GM23338 (cell line): ENCODE measurements around the gene C20orf141. TPM values are rescaled to one million over a fixed set of nuclear protein-coding genes. Genes with fewer than 3 reads are reported as not detected.

ENCODE experiments used
- ATAC-seq: fragments of 200-7000 bp; cut with Tn5 transposase; 3 replicates; pipeline ENCODE4 v1.9.1; 2020
- DNase-seq: peaks from one replicate; pipeline ENCODE4 v3.0.0-alpha.2; 2015; ENCODE audit warnings: low spot score
- H2AFZ ChIP-seq: fragments of 200-600 bp; sonication (generic); 2 replicates; pipeline ENCODE4 v1.8.0; 2016; ENCODE audit warnings: antibody characterized with exemption, mild to moderate bottlenecking, moderate library complexity
- H3F3A ChIP-seq: fragments of 200-600 bp; sonication (generic); replicated peaks from 2 replicates; pipeline ENCODE4 v1.8.0; 2017; ENCODE audit warnings: antibody characterized with exemption, mixed run types, low read depth
- H3K27ac ChIP-seq: fragments of 200-600 bp; sonication (generic); 2 replicates; pipeline ENCODE4 v1.6.1; 2016; ENCODE audit warnings: low read depth
- H3K27me3 ChIP-seq: fragments of 200-600 bp; sonication (generic); 2 replicates; pipeline ENCODE4 v1.8.0; 2016; ENCODE audit warnings: mild to moderate bottlenecking, mixed run types, moderate library complexity; ENCODE audit not compliant: insufficient read depth
- H3K36me3 ChIP-seq: fragments of 200-600 bp; sonication (generic); 2 replicates; pipeline ENCODE4 v1.8.0; 2016; ENCODE audit warnings: mild to moderate bottlenecking; ENCODE audit not compliant: insufficient read depth
- H3K4me1 ChIP-seq: fragments of 200-600 bp; sonication (generic); 2 replicates; pipeline ENCODE4 v1.8.0; 2016; ENCODE audit warnings: mild to moderate bottlenecking, moderate library complexity; ENCODE audit not compliant: insufficient read depth
- H3K4me2 ChIP-seq: fragments of 200-600 bp; sonication (generic); 2 replicates; pipeline ENCODE4 v1.7.1; 2017; ENCODE audit warnings: mixed run types
- H3K4me3 ChIP-seq: fragments of 200-600 bp; sonication (generic); 2 replicates; pipeline ENCODE4 v1.6.1; 2016; ENCODE audit warnings: mixed run types
- H3K79me2 ChIP-seq: fragments of 200-600 bp; sonication (generic); replicated peaks from 2 replicates; pipeline ENCODE4 v1.8.0; 2017; ENCODE audit warnings: mild to moderate bottlenecking; ENCODE audit not compliant: insufficient read depth
- H3K9me2 ChIP-seq: fragments of 200-600 bp; sonication (generic); 2 replicates; pipeline ENCODE4 v1.8.0; 2017; ENCODE audit not compliant: insufficient read depth
- H4K20me1 ChIP-seq: fragments of 200-600 bp; sonication (generic); replicated peaks from 2 replicates; pipeline ENCODE4 v1.8.0; 2017; ENCODE audit warnings: mild to moderate bottlenecking; ENCODE audit not compliant: insufficient read depth
- H3K27ac Mint-ChIP-seq: 2 replicates; pipeline ENCODE4 v1.8.0; 2020; ENCODE audit warnings: inconsistent platforms, mild to moderate bottlenecking, moderate library complexity, mixed read lengths
- H3K27me3 Mint-ChIP-seq: 3 replicates; pipeline ENCODE4 v1.8.0; 2022; ENCODE audit warnings: low read depth, mild to moderate bottlenecking, moderate library complexity, mixed read lengths, inconsistent platforms; ENCODE audit not compliant: insufficient read depth, poor library complexity
- H3K36me3 Mint-ChIP-seq: 3 replicates; pipeline ENCODE4 v1.8.0; 2021; ENCODE audit warnings: low read depth, mild to moderate bottlenecking, inconsistent platforms, moderate library complexity, mixed read lengths
- H3K4me1 Mint-ChIP-seq: 3 replicates; pipeline ENCODE4 v1.8.0; 2020; ENCODE audit warnings: mild to moderate bottlenecking, inconsistent platforms, mixed read lengths
- H3K4me3 Mint-ChIP-seq: 3 replicates; pipeline ENCODE4 v1.8.0; 2021; ENCODE audit warnings: moderate library complexity, mild to moderate bottlenecking, inconsistent platforms, mixed read lengths
- H3K9me3 Mint-ChIP-seq: 3 replicates; pipeline ENCODE4 v1.8.0; 2020; ENCODE audit warnings: moderate library complexity, mild to moderate bottlenecking, inconsistent platforms, mixed read lengths
- CREB1 ChIP-seq: fragments of 250-450 bp; sonication (Bioruptor Pico); IDR thresholded peaks from 2 replicates; pipeline ENCODE4 v1.5.0; 2020; ENCODE audit warnings: low read depth, mild to moderate bottlenecking, moderate library complexity
- EZH2 ChIP-seq: fragments of 200-600 bp; sonication (generic); IDR thresholded peaks from one replicate; pipeline ENCODE4 v1.8.0; 2017; ENCODE audit warnings: antibody characterized with exemption, mild to moderate bottlenecking, low read depth; ENCODE audit not compliant: unreplicated experiment
- EZH2phosphoT487 ChIP-seq: fragments of 200-600 bp; sonication (generic); IDR thresholded peaks from one replicate; pipeline ENCODE4 v1.8.1; 2018; ENCODE audit warnings: antibody characterized with exemption; ENCODE audit not compliant: unreplicated experiment
- JUNB ChIP-seq: IDR thresholded peaks from one replicate; pipeline ENCODE4 v1.6.1; 2016; ENCODE audit warnings: antibody characterized with exemption; ENCODE audit not compliant: unreplicated experiment
- NANOG ChIP-seq: IDR thresholded peaks from 2 replicates; pipeline ENCODE4 v1.6.1; 2016; ENCODE audit warnings: antibody characterized with exemption, borderline replicate concordance
- POLR2AphosphoS5 ChIP-seq: IDR thresholded peaks from 2 replicates; pipeline ENCODE4 v1.6.1; 2016; ENCODE audit warnings: antibody characterized with exemption, low read depth
- STAT1 ChIP-seq: IDR thresholded peaks from one replicate; pipeline ENCODE4 v1.6.1; 2016; ENCODE audit warnings: antibody characterized with exemption; ENCODE audit not compliant: unreplicated experiment
- ZNF114 ChIP-seq: fragments of 250-450 bp; sonication (Bioruptor Pico); IDR thresholded peaks from 2 replicates; pipeline ENCODE4 v1.5.0; 2020; ENCODE audit warnings: mild to moderate bottlenecking, moderate library complexity
- ZNF331 ChIP-seq: fragments of 250-450 bp; sonication (Bioruptor Pico); IDR thresholded peaks from 2 replicates; pipeline ENCODE4 v1.5.0; 2020; ENCODE audit warnings: low read depth, mild to moderate bottlenecking, moderate library complexity
- polyA plus RNA-seq: library from polyadenylated mRNA; unstranded; fragments of >200 nt; fragmentation: Nextera tagmentation; extraction: Ambion mirVana; gene quantifications from 2 replicates; pipeline ENCODE4 v1.2.1, GENCODE V29; 2016
- total RNA-seq: library from RNA; depleted of rRNA; stranded (reverse); fragments of >200 nt; shearing (Covaris generic); gene quantifications from 2 replicates; pipeline ENCODE4 v1.2.3, GENCODE V29; 2014
- TF ChIP-seq, protein P1 (sequence below): IDR thresholded peaks from 2 replicates; pipeline ENCODE4 v1.6.1; 2016; ENCODE audit warnings: antibody characterized with exemption
- TF ChIP-seq, protein P2 (sequence below): IDR thresholded peaks from one replicate; pipeline ENCODE4 v1.6.1; 2018; ENCODE audit warnings: antibody characterized with exemption; ENCODE audit not compliant: unreplicated experiment
- TF ChIP-seq, protein P3 (sequence below), 2 experiments: fragments of 200-600 bp in 1 of 2; sonication (generic) in 1 of 2; conservative IDR thresholded peaks; 2 replicates each; pipeline versions ENCODE4 v1.5.1 to v1.6.1; 2016 to 2017; ENCODE audit warnings: antibody characterized with exemption in 2 of 2, low read depth in 2 of 2, mild to moderate bottlenecking in 2 of 2, moderate library complexity in 1 of 2
- TF ChIP-seq, protein P4 (sequence below): fragments of 250-450 bp; sonication (Bioruptor Pico); IDR thresholded peaks from 2 replicates; pipeline ENCODE4 v1.5.0; 2020; ENCODE audit warnings: mild to moderate bottlenecking, moderate library complexity

The C20orf141 gene
- total and polyA plus RNA-seq, 2 experiments from 2014 or later: not detected

DNA sequence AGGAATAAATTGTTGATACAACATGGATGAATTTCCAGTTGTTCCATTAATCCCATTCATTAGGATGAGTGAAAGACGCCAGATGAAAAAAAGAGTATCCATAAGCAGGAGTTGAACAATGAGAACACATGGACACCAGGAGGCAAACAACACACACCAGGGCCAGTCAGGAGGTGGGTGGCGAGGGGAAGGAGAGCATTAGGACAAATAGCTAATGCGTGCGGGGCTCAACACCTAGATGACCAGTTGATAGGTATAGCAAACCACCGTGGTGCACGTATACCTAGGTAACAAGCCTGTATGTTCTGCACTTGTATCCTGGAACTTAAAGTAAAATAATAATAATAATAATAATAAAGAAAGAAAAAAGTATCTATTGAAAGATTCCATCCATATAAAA is 14.6 kb downstream of the C20orf141 start:
- Mint-ChIP-seq H3K9me3 (peaks cover 5% of the 10 kb centered on the region; the same call in 2 of the 3 replicates), H3K4me3 (no peak overlapping the region), H3K27ac (no peak overlapping the region), H3K27me3 (peaks cover 4% of the 10 kb centered on the region), H3K4me1 (no peaks in the 10 kb centered on the region), H3K36me3 (0 out of 3 replicates have a peak, but pooled peaks cover 4% of the 10 kb centered on the region)
- H3K36me3 ChIP-seq: no peaks in the 10 kb centered on the region
- no peaks in the 10 kb centered on the region for H3K79me2 ChIP-seq
- no peaks in the 10 kb centered on the region for H3F3A ChIP-seq
- no peak for ATAC-seq
- H3K27me3 ChIP-seq: peaks cover 35% of the 10 kb centered on the region
- no peak overlapping the region for H3K27ac ChIP-seq
- DNase-seq: no peak
- TF ChIP-seq JUNB (no peak), NANOG (no peak), ZNF331 (CRISPR knock-in tag) (no peak), CREB1 (CRISPR knock-in tag) (no peak), EZH2 (no peak), EZH2phosphoT487 (no peak), ZNF114 (CRISPR knock-in tag) (no peak), POLR2AphosphoS5 (no peak), STAT1 (no peak)
- TF ChIP-seq, protein P1, sequence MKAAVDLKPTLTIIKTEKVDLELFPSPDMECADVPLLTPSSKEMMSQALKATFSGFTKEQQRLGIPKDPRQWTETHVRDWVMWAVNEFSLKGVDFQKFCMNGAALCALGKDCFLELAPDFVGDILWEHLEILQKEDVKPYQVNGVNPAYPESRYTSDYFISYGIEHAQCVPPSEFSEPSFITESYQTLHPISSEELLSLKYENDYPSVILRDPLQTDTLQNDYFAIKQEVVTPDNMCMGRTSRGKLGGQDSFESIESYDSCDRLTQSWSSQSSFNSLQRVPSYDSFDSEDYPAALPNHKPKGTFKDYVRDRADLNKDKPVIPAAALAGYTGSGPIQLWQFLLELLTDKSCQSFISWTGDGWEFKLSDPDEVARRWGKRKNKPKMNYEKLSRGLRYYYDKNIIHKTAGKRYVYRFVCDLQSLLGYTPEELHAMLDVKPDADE: no peak
- TF ChIP-seq, protein P2, sequence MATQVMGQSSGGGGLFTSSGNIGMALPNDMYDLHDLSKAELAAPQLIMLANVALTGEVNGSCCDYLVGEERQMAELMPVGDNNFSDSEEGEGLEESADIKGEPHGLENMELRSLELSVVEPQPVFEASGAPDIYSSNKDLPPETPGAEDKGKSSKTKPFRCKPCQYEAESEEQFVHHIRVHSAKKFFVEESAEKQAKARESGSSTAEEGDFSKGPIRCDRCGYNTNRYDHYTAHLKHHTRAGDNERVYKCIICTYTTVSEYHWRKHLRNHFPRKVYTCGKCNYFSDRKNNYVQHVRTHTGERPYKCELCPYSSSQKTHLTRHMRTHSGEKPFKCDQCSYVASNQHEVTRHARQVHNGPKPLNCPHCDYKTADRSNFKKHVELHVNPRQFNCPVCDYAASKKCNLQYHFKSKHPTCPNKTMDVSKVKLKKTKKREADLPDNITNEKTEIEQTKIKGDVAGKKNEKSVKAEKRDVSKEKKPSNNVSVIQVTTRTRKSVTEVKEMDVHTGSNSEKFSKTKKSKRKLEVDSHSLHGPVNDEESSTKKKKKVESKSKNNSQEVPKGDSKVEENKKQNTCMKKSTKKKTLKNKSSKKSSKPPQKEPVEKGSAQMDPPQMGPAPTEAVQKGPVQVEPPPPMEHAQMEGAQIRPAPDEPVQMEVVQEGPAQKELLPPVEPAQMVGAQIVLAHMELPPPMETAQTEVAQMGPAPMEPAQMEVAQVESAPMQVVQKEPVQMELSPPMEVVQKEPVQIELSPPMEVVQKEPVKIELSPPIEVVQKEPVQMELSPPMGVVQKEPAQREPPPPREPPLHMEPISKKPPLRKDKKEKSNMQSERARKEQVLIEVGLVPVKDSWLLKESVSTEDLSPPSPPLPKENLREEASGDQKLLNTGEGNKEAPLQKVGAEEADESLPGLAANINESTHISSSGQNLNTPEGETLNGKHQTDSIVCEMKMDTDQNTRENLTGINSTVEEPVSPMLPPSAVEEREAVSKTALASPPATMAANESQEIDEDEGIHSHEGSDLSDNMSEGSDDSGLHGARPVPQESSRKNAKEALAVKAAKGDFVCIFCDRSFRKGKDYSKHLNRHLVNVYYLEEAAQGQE: no peak
- TF ChIP-seq, protein P3, sequence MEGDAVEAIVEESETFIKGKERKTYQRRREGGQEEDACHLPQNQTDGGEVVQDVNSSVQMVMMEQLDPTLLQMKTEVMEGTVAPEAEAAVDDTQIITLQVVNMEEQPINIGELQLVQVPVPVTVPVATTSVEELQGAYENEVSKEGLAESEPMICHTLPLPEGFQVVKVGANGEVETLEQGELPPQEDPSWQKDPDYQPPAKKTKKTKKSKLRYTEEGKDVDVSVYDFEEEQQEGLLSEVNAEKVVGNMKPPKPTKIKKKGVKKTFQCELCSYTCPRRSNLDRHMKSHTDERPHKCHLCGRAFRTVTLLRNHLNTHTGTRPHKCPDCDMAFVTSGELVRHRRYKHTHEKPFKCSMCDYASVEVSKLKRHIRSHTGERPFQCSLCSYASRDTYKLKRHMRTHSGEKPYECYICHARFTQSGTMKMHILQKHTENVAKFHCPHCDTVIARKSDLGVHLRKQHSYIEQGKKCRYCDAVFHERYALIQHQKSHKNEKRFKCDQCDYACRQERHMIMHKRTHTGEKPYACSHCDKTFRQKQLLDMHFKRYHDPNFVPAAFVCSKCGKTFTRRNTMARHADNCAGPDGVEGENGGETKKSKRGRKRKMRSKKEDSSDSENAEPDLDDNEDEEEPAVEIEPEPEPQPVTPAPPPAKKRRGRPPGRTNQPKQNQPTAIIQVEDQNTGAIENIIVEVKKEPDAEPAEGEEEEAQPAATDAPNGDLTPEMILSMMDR (conservative IDR thresholded peaks at IDR 0.05; ENCODE audit: low read depth in 2 of 2): no peak
- TF ChIP-seq, protein P4, sequence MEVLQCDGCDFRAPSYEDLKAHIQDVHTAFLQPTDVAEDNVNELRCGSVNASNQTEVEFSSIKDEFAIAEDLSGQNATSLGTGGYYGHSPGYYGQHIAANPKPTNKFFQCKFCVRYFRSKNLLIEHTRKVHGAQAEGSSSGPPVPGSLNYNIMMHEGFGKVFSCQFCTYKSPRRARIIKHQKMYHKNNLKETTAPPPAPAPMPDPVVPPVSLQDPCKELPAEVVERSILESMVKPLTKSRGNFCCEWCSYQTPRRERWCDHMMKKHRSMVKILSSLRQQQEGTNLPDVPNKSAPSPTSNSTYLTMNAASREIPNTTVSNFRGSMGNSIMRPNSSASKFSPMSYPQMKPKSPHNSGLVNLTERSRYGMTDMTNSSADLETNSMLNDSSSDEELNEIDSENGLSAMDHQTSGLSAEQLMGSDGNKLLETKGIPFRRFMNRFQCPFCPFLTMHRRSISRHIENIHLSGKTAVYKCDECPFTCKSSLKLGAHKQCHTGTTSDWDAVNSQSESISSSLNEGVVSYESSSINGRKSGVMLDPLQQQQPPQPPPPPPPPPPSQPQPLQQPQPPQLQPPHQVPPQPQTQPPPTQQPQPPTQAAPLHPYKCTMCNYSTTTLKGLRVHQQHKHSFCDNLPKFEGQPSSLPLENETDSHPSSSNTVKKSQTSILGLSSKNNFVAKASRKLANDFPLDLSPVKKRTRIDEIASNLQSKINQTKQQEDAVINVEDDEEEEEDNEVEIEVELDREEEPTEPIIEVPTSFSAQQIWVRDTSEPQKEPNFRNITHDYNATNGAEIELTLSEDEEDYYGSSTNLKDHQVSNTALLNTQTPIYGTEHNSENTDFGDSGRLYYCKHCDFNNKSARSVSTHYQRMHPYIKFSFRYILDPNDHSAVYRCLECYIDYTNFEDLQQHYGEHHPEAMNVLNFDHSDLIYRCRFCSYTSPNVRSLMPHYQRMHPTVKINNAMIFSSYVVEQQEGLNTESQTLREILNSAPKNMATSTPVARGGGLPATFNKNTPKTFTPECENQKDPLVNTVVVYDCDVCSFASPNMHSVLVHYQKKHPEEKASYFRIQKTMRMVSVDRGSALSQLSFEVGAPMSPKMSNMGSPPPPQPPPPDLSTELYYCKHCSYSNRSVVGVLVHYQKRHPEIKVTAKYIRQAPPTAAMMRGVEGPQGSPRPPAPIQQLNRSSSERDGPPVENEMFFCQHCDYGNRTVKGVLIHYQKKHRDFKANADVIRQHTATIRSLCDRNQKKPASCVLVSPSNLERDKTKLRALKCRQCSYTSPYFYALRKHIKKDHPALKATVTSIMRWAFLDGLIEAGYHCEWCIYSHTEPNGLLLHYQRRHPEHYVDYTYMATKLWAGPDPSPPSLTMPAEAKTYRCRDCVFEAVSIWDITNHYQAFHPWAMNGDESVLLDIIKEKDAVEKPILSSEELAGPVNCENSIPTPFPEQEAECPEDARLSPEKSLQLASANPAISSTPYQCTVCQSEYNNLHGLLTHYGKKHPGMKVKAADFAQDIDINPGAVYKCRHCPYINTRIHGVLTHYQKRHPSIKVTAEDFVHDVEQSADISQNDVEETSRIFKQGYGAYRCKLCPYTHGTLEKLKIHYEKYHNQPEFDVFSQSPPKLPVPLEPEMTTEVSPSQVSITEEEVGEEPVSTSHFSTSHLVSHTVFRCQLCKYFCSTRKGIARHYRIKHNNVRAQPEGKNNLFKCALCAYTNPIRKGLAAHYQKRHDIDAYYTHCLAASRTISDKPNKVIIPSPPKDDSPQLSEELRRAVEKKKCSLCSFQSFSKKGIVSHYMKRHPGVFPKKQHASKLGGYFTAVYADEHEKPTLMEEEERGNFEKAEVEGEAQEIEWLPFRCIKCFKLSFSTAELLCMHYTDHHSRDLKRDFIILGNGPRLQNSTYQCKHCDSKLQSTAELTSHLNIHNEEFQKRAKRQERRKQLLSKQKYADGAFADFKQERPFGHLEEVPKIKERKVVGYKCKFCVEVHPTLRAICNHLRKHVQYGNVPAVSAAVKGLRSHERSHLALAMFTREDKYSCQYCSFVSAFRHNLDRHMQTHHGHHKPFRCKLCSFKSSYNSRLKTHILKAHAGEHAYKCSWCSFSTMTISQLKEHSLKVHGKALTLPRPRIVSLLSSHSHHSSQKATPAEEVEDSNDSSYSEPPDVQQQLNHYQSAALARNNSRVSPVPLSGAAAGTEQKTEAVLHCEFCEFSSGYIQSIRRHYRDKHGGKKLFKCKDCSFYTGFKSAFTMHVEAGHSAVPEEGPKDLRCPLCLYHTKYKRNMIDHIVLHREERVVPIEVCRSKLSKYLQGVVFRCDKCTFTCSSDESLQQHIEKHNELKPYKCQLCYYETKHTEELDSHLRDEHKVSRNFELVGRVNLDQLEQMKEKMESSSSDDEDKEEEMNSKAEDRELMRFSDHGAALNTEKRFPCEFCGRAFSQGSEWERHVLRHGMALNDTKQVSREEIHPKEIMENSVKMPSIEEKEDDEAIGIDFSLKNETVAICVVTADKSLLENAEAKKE: no peak
- no peak overlapping the region for H2AFZ ChIP-seq
- H3K4me2 ChIP-seq: no peak overlapping the region
- no peaks in the 10 kb centered on the region for H3K9me2 ChIP-seq
- no peak overlapping the region for H3K4me3 ChIP-seq
- H3K4me1 ChIP-seq: no peaks in the 10 kb centered on the region
- H4K20me1 ChIP-seq: no peaks in the 10 kb centered on the region
